K562 (cell line): ENCODE measurements around the gene DENND1A. TPM values are rescaled to one million over a fixed set of nuclear protein-coding genes. Genes with fewer than 3 reads are reported as not detected.

ENCODE experiments used
- ATAC-seq: fragments of 200-7000 bp; cut with Tn5 transposase; 3 replicates; pipeline ENCODE4 v1.9.1; 2020; ENCODE audit warnings: moderate library complexity
- BruUV-seq: library from RNA; stranded (reverse); fragments of 400-500 nt; replicated peaks from 2 replicates; lab custom pipeline; 2021; lab: Mats Ljungman, UMichigan
- CTCF ChIA-PET: fragments of 300-600 bp; formaldehyde crosslinking; extraction: SDS; loops from one replicate; lab custom pipeline; 2021; ENCODE audit warnings: low intra/inter-chr PET ratio; lab: Yijun Ruan, JAX
- POLR2A ChIA-PET: fragments of 300-600, 350-650 bp; sonication (Branson Sonifier 250); formaldehyde crosslinking; extraction: SDS; loops from one replicate; lab custom pipeline; 2021; ENCODE audit warnings: antibody characterized with exemption, inconsistent platforms; lab: Yijun Ruan, JAX
- DNase-seq, 4 experiments: peaks; one replicate each; pipeline versions ENCODE4 v3.0.0 to v3.0.0-alpha.2; 2011 to 2018; ENCODE audit warnings: low spot score in 3 of 4, mixed read lengths in 3 of 4; ENCODE audit errors: extremely low read depth in 1 of 4
- FAIRE-seq: peaks from 2 replicates; lab custom pipeline; 2011; peaks lifted over from hg19 to GRCh38; lab: Jason Lieb, UNC
- H2AFZ ChIP-seq: 2 replicates; pipeline ENCODE4 v1.6.0; 2011; ENCODE audit warnings: low read depth, low read length, control low read depth, inconsistent platforms
- H3K27ac ChIP-seq: fragments of 200-600 bp; 3 replicates; pipeline ENCODE4 v1.8.0; 2011; ENCODE audit warnings: low read depth, mild to moderate bottlenecking, control low read depth, inconsistent platforms, low read length, moderate library complexity, mixed read lengths; ENCODE audit errors: extremely low read depth
- H3K27me3 ChIP-seq, 2 experiments: fragments of 300-600 bp in 1 of 2; 2 replicates in 1 of 2; 3 replicates in 1 of 2; pipeline versions ENCODE4 v1.6.0 to v1.8.0; 2011; ENCODE audit warnings: inconsistent platforms in 2 of 2, low read length in 2 of 2, mild to moderate bottlenecking in 1 of 2, mixed read lengths in 1 of 2, moderate library complexity in 1 of 2; ENCODE audit not compliant: control insufficient read depth in 2 of 2, insufficient read depth in 2 of 2
- H3K36me3 ChIP-seq: fragments of 300-600 bp; 3 replicates; pipeline ENCODE4 v1.8.0; 2011; ENCODE audit warnings: mild to moderate bottlenecking, low read length, inconsistent platforms; ENCODE audit not compliant: control insufficient read depth, insufficient read depth
- H3K4me1 ChIP-seq, 2 experiments: fragments of 200-600 bp in 1 of 2; replicated peaks in 1 of 2; 2 replicates in 1 of 2; 3 replicates in 1 of 2; pipeline versions ENCODE4 v1.5.1 to v1.8.0; 2011; ENCODE audit warnings: inconsistent platforms in 2 of 2, low read length in 2 of 2, mild to moderate bottlenecking in 1 of 2, mixed read lengths in 1 of 2, moderate library complexity in 1 of 2; ENCODE audit not compliant: control insufficient read depth in 2 of 2, insufficient read depth in 2 of 2
- H3K4me2 ChIP-seq: 2 replicates; pipeline ENCODE4 v1.6.1; 2011; ENCODE audit warnings: low read length, control low read depth, inconsistent platforms, mixed read lengths; ENCODE audit not compliant: insufficient read depth
- H3K4me3 ChIP-seq: fragments of 200-600 bp; sonication (generic), shearing (Covaris generic); 2 replicates; pipeline ENCODE4 v1.5.1; 2016; ENCODE audit warnings: control low read depth, inconsistent platforms
- H3K79me2 ChIP-seq: fragments of 200-600 bp; 3 replicates; pipeline ENCODE4 v1.8.0; 2011; ENCODE audit warnings: low read length, inconsistent platforms; ENCODE audit not compliant: control insufficient read depth, insufficient read depth
- H3K9ac ChIP-seq, 2 experiments: 2 replicates each; pipeline versions ENCODE4 v1.6.0 to v1.6.1; 2011; ENCODE audit warnings: low read depth in 2 of 2, low read length in 2 of 2, control low read depth in 1 of 2, inconsistent platforms in 1 of 2, mild to moderate bottlenecking in 1 of 2, mixed read lengths in 1 of 2; ENCODE audit not compliant: insufficient read depth in 1 of 2
- H3K9me1 ChIP-seq: one replicate; pipeline ENCODE4 v1.6.0; 2011; ENCODE audit warnings: inconsistent platforms, mild to moderate bottlenecking, low read length, moderate library complexity; ENCODE audit not compliant: control insufficient read depth, insufficient read depth
- H3K9me3 ChIP-seq: replicated peaks from 2 replicates; pipeline ENCODE4 v1.5.1; 2011; ENCODE audit warnings: low read depth, low read length, inconsistent platforms; ENCODE audit not compliant: control insufficient read depth, insufficient read depth
- H4K20me1 ChIP-seq: replicated peaks from 2 replicates; pipeline ENCODE4 v1.6.1; 2011; ENCODE audit warnings: low read length, inconsistent platforms, mixed read lengths; ENCODE audit not compliant: control insufficient read depth, insufficient read depth
- BCLAF1 ChIP-seq, 2 experiments: fragments of 450-650 bp in 1 of 2; IDR thresholded peaks; 2 replicates each; pipeline ENCODE4 v1.6.1; 2011 to 2017; ENCODE audit warnings: low read depth in 2 of 2, antibody characterized with exemption in 1 of 2, borderline replicate concordance in 1 of 2, low read length in 1 of 2, mild to moderate bottlenecking in 1 of 2, mixed read lengths in 1 of 2; ENCODE audit not compliant: control insufficient read depth in 1 of 2
- DNMT1 ChIP-seq: fragments of 450-650 bp; IDR thresholded peaks from 2 replicates; pipeline ENCODE4 v1.6.1; 2016; ENCODE audit warnings: antibody characterized with exemption, mild to moderate bottlenecking
- ELK1 ChIP-seq: sonication (generic); formaldehyde crosslinking; IDR thresholded peaks from 2 replicates; pipeline ENCODE4 v1.8.1; 2022; ENCODE audit warnings: missing genetic modification reagents
- ETS2 ChIP-seq: IDR thresholded peaks from 2 replicates; pipeline ENCODE4 v1.6.1; 2016; ENCODE audit warnings: borderline replicate concordance, missing genetic modification characterization, mild to moderate bottlenecking, moderate library complexity, missing compliant biosample characterization; ENCODE audit not compliant: poor library complexity, severe bottlenecking
- GTF2B ChIP-seq: IDR thresholded peaks from 2 replicates; pipeline ENCODE4 v1.6.1; 2011; ENCODE audit not compliant: insufficient read length; ENCODE audit errors: extremely low read depth
- MIER1 ChIP-seq: fragments of 450-650 bp; IDR thresholded peaks from 2 replicates; pipeline ENCODE4 v1.6.1; 2016; ENCODE audit warnings: antibody characterized with exemption, mild to moderate bottlenecking, low read depth
- NONO ChIP-seq, 2 experiments: fragments of 200-400 bp in 1 of 2; fragments of 450-650 bp in 1 of 2; formaldehyde crosslinking in 1 of 2; IDR thresholded peaks; 2 replicates each; pipeline ENCODE4 v1.6.1; 2017; ENCODE audit warnings: low read depth in 2 of 2, mild to moderate bottlenecking in 2 of 2, moderate library complexity in 2 of 2, low read length in 1 of 2
- SMARCE1 ChIP-seq: fragments of 450-650 bp; IDR thresholded peaks from 2 replicates; pipeline ENCODE4 v1.7.1; 2016; ENCODE audit warnings: mild to moderate bottlenecking
- SOX6 ChIP-seq: fragments of 450-650 bp; IDR thresholded peaks from 2 replicates; pipeline ENCODE4 v1.6.1; 2014; ENCODE audit warnings: mild to moderate bottlenecking
- STAT5B ChIP-seq: fragments of 250-450 bp; sonication (Bioruptor Pico); IDR thresholded peaks from 2 replicates; pipeline ENCODE4 v1.8.0; 2021; ENCODE audit warnings: mild to moderate bottlenecking, inconsistent platforms
- XRCC5 ChIP-seq: fragments of 200-400 bp; formaldehyde crosslinking; IDR thresholded peaks from 2 replicates; pipeline ENCODE4 v1.6.1; 2017; ENCODE audit warnings: low read depth, mild to moderate bottlenecking, low read length
- ZBTB34 ChIP-seq: fragments of 250-450 bp; sonication (Bioruptor Pico); IDR thresholded peaks from 2 replicates; pipeline ENCODE4 v1.8.0; 2021; ENCODE audit warnings: mild to moderate bottlenecking, moderate library complexity
- ZKSCAN3 ChIP-seq: fragments of 250-450 bp; sonication (Bioruptor Pico); IDR thresholded peaks from 2 replicates; pipeline ENCODE4 v1.4.0; 2020
- ZNF217 ChIP-seq: sonication (generic); formaldehyde crosslinking; IDR thresholded peaks from 2 replicates; pipeline ENCODE4 v1.8.0; 2022; ENCODE audit warnings: mild to moderate bottlenecking, missing genetic modification reagents
- ZNF24 ChIP-seq: fragments of 450-650 bp; IDR thresholded peaks from 2 replicates; pipeline ENCODE4 v1.6.1; 2016
- WGBS: fragments of 100-300 bp; shearing (Covaris generic); methylation state at CpG from one replicate; pipeline ENCODE4 v1.1.6; 2016; ENCODE audit warnings: low coverage, mixed read lengths; ENCODE audit not compliant: insufficient coverage; ENCODE audit errors: missing lambda C conversion rate; 5-methylcytosine and 5-hydroxymethylcytosine counted together
- in situ Hi-C: fragments of 300-500 bp; cut with MboI; formaldehyde crosslinking; loops from 4 replicates; pipeline ENCODE4 v1.15.0; 2018; ENCODE audit warnings: inconsistent platforms, mixed read lengths
- intact Hi-C: fragments of 100-400 bp; cut with micrococcal nuclease; formaldehyde crosslinking; loops from 2 replicates; pipeline ENCODE4 v1.14.2; 2022
- polyA plus RNA-seq, 8 experiments: library from polyadenylated mRNA; depleted of rRNA in 4 of 8; stranded (reverse) in 5 of 8; unstranded in 3 of 8; fragments of >200 nt; fragmentation: Nextera tagmentation in 2 of 8; fragmentation: Illumina TruSeq in 1 of 8; extraction: Ambion mirVana in 2 of 8; extraction: Trizol in 1 of 8; gene quantifications; 2 replicates each; pipeline versions ENCODE4 v1.2.1 to v1.2.3, GENCODE V29; 2011 to 2014; ENCODE audit warnings: inconsistent platforms in 1 of 8, missing spikeins in 1 of 8
- total RNA-seq, 7 experiments: library from RNA; depleted of rRNA in 6 of 7; stranded (reverse); fragments of >200 nt in 6 of 7; fragmentation: Illumina TruSeq in 2 of 7; extraction: Trizol in 2 of 7; gene quantifications; 2 replicates each; pipeline versions ENCODE4 v1.2.1 to v1.2.3, GENCODE V29; 2011 to 2021; ENCODE audit warnings: low replicate concordance in 1 of 7

The DENND1A gene
- total and polyA plus RNA-seq, 9 of the 15 experiments (the other 6 are each of a cell fraction or from before 2014, with no cell fraction given) = 7.6 to 29.5 (median 15.7) TPM

GRCh38 chr9:123941524-123942070 is 11.7 kb upstream of the DENND1A start:
- in situ Hi-C loops (no loop called here), intact Hi-C loops (no loop called here)
- H3K79me2 ChIP-seq = no peaks in the 10 kb centered on the region
- H4K20me1 ChIP-seq = 0 out of 2 replicates have a peak, but pooled peaks cover 4% of the 10 kb centered on the region
- H3K9me1 ChIP-seq = no peaks in the 10 kb centered on the region
- H3K27me3 ChIP-seq = peaks cover 7 to 25% of the 10 kb centered on the region in 2 experiments
- H3K36me3 ChIP-seq = no peaks in the 10 kb centered on the region
- ATAC-seq = no peak
- H3K4me3 ChIP-seq = no peak overlapping the region
- H2AFZ ChIP-seq = no peak overlapping the region
- H3K27ac ChIP-seq = no peak overlapping the region
- CTCF ChIA-PET = no interaction called here
- no peak overlapping the region for H3K4me2 ChIP-seq
- no peak for FAIRE-seq
- 6% methylated on average over 7 of the region's 7 CpGs for WGBS
- H3K9ac ChIP-seq = no peak overlapping the region
- POLR2A ChIA-PET = interaction anchor here (1.0 to 1.5 kb wide), 2 partner anchors 10 to 11 kb away, joined by 4 to 10 read pairs; no protein-coding TSS in a partner anchor
- H3K4me1 ChIP-seq = no peaks in the 10 kb centered on the region
- peaks cover 2% of the 10 kb centered on the region; the same call in 1 of the 2 replicates for H3K9me3 ChIP-seq
- BruUV-seq = no TSS peak
- no peak for DNase-seq
- TF ChIP-seq DNMT1 = no peak
- no peak for TF ChIP-seq SOX6
- no peak for TF ChIP-seq MIER1
- TF ChIP-seq ELK1 (CRISPR knock-in tag) = no peak
- TF ChIP-seq ETS2 (tag) = no peak
- no peak for TF ChIP-seq STAT5B (CRISPR knock-in tag)
- no peak for TF ChIP-seq NONO (IDR thresholded peaks at IDR 0.05; ENCODE audit: low read depth in 2 of 2, low read length in 1 of 2)
- no peak for TF ChIP-seq ZBTB34
- TF ChIP-seq ZNF217 = no peak
- no peak for TF ChIP-seq GTF2B
- no peak for TF ChIP-seq ZNF24
- TF ChIP-seq ZKSCAN3 (CRISPR knock-in tag) = no peak
- TF ChIP-seq XRCC5 = no peak
- TF ChIP-seq BCLAF1 (IDR thresholded peaks at IDR 0.05; ENCODE audit: borderline replicate concordance in 1 of 2, control insufficient read depth in 1 of 2, low read depth in 2 of 2, low read length in 1 of 2) = no peak
- TF ChIP-seq SMARCE1 = no peak
